ENCODE results near the gene TEAD4. TPM values are rescaled to one million over a fixed set of nuclear protein-coding genes. Genes with fewer than 3 reads are reported as not detected.
A peak's percentile ranks its signal among the peaks of the same experiment; 100 is the strongest.

The TEAD4 gene
- total and polyA plus RNA-seq, 2 donors from 2014 or later = 19.8 to 40.9 TPM

DNA sequence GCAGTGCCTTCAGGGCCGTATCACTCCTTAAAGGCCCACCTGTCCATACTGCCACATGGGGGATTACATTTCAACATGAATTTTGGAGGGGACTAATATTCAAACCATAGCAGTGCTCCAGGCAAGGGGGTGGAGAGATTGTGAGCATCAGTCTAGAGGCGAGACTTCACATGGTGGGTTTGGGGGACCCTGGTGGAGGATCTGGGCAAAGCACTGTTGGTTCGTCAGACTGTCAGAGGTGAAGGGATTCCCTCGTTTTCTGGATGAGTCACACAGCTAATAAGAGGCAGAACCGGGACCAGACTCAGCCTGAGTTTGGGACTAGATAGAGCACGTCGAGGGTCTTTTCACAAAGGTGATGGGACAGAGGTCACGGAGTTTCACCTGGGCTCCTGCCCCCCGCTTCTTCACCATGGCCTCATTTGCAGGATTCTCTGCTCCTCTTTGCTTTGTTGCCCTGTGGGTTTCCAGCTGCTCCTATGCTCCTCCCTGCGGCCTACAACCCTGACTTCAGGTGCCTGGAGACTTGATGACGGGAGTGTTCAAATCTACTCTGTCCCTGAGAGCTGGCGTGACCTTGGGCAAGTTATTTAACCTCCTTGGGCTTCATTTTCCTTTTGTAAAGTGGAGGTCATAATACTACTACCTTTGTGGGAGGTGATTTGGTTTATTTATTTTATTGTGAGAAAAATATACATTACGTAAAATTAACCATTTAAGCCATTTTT lies 41.5 kb downstream of the TEAD4 start:
- peaks cover 0 to 2% (median 0%) of the 10 kb centered on the region in 3 donors for H3K4me1 ChIP-seq (ENCODE audit: control insufficient read depth in 2 of 3, insufficient read depth in 2 of 3, low read depth in 1 of 3, low read length in 3 of 3)

GRCh38 chr12:3002646-3003045 lies 43.4 kb downstream of the TEAD4 start:
- H3K27ac ChIP-seq (ENCODE audit: low read depth in 2 of 2, low read length in 2 of 2) = no peak overlapping the region
- intact Hi-C loops (cut with DNase I) = no loop called here
- H3K9ac ChIP-seq (ENCODE audit: low read length in 3 of 3) = no peak overlapping the region
- no peaks in the 10 kb centered on the region for H3K36me3 ChIP-seq (ENCODE audit: control insufficient read depth in 2 of 3, insufficient read depth in 3 of 3, low read length in 3 of 3)
- TF ChIP-seq CTCF (IDR thresholded peaks at IDR 0.05; ENCODE audit: borderline replicate concordance, extremely low read depth, insufficient read depth) = no peak
- H3K4me3 ChIP-seq (ENCODE audit: low read length in 3 of 3) = no peak overlapping the region
- peak in 1 of 5 donors; percentile 51 for DNase-seq
- no peaks in the 10 kb centered on the region for H3K27me3 ChIP-seq (ENCODE audit: control insufficient read depth, insufficient read depth, low read length)
- peaks cover 0 to 2% (median 0%) of the 10 kb centered on the region in 3 donors for H3K4me1 ChIP-seq (ENCODE audit: control insufficient read depth in 2 of 3, insufficient read depth in 2 of 3, low read depth in 1 of 3, low read length in 3 of 3)
- no peak for FAIRE-seq
- H3K9me3 ChIP-seq (ENCODE audit: control insufficient read depth in 2 of 3, insufficient read depth in 1 of 3, low read length in 3 of 3) = no peaks in the 10 kb centered on the region

More for the DNA sequence above, 41.5 kb downstream of the TEAD4 start:
- no peak for TF ChIP-seq CTCF (IDR thresholded peaks at IDR 0.05; ENCODE audit: borderline replicate concordance, extremely low read depth, insufficient read depth)
- Histone ChIP-seq H3K27ac (ENCODE audit: low read depth in 2 of 2, low read length in 2 of 2) (no peak overlapping the region), H3K9me3 (ENCODE audit: control insufficient read depth in 2 of 3, insufficient read depth in 1 of 3, low read length in 3 of 3) (no peaks in the 10 kb centered on the region), H3K9ac (ENCODE audit: low read length in 3 of 3) (no peak overlapping the region), H3K4me3 (ENCODE audit: low read length in 3 of 3) (no peak overlapping the region), H3K27me3 (ENCODE audit: control insufficient read depth, insufficient read depth, low read length) (no peaks in the 10 kb centered on the region), H3K36me3 (ENCODE audit: control insufficient read depth in 2 of 3, insufficient read depth in 3 of 3, low read length in 3 of 3) (no peaks in the 10 kb centered on the region)
- FAIRE-seq = no peak
- intact Hi-C loops (cut with DNase I) = no loop called here
- DNase-seq = no peak

DNA sequence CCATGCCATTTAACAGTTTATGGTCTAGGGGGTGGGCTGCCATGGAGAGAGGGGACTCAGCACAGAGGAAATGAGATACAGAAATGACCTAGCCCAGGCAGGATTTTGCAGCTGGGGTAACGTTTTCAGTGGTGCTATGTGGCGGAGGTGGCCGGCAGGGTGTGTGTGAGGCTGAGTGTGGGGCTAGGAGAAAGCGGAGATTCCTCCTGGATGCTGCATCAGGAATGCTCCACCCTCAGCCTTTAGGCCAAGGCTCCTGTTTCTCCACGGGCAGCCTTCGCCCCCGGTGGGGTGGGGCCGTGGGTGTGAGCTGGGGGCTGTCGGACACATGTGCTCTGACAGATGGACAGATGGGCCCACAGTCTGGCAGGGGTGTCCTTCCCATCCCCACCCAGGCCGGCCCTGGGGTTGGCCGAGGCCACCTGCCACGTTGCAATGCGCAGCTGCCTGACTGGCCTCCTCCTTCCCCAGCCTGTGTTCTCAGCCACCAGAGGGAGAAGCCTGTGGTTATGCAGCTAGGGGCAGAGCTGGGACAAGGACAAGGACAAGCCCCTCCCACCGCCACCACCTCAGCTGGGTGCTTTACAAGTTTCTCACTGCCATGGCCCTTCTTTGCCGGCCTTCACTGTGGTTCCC lies 44.3 kb downstream of the TEAD4 start:
- no peaks in the 10 kb centered on the region for H3K36me3 ChIP-seq (ENCODE audit: control insufficient read depth in 2 of 3, insufficient read depth in 3 of 3, low read length in 3 of 3)
- H3K4me1 ChIP-seq (ENCODE audit: control insufficient read depth in 2 of 3, insufficient read depth in 2 of 3, low read depth in 1 of 3, low read length in 3 of 3) = peaks cover 0 to 2% (median 0%) of the 10 kb centered on the region in 3 donors
- DNase-seq (no peak), FAIRE-seq (no peak)
- intact Hi-C loops (cut with DNase I) = no loop called here
- no peak overlapping the region for H3K4me3 ChIP-seq (ENCODE audit: low read length in 3 of 3)
- no peak overlapping the region for H3K27ac ChIP-seq (ENCODE audit: low read depth in 2 of 2, low read length in 2 of 2)
- no peaks in the 10 kb centered on the region for H3K27me3 ChIP-seq (ENCODE audit: control insufficient read depth, insufficient read depth, low read length)
- no peaks in the 10 kb centered on the region for H3K9me3 ChIP-seq (ENCODE audit: control insufficient read depth in 2 of 3, insufficient read depth in 1 of 3, low read length in 3 of 3)
- no peak overlapping the region for H3K9ac ChIP-seq (ENCODE audit: low read length in 3 of 3)
- TF ChIP-seq CTCF (IDR thresholded peaks at IDR 0.05; ENCODE audit: borderline replicate concordance, extremely low read depth, insufficient read depth) = no peak
